Measurements from ENCODE around the gene CRHR1. TPM values are rescaled to one million over a fixed set of nuclear protein-coding genes. Genes with fewer than 3 reads are reported as not detected.
"Not testable (repeated sequence)": the region's sequence is repeated elsewhere in the genome, so short reads cannot be mapped to it uniquely, and the experiment has no call there.

CRHR1 gene
- total and polyA plus RNA-seq, 2 experiments from 2014 or later: not detected

DNA sequence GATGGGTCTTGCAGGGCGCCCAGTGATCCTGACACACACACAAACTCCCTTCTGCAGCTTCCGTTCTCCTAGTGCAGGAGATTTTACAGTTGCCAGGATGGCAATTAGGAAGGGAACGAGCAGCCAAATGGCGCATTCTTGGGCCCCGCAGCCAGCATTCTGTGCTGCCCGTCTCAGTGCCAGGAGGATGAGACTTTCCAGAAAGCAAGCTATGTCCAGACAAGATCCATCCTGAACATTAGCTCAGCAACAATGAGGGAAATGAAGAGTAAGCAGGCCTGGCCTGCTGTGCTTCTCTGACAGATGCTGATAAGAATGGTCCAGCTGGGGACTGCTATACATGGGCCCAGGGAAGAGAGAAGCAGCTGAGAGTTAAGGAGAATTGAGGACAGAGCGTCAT, 77.0 kb downstream of the CRHR1 start:
- Histone ChIP-seq H3K27me3 (replicated peaks; ENCODE audit: insufficient read depth) (peaks cover 10% of the 10 kb centered on the region; the same call in 1 of the 2 replicates), H2AFZ (no peak overlapping the region), H3K79me2 (ENCODE audit: insufficient read depth) (no peaks in the 10 kb centered on the region), H3K9ac (no peak overlapping the region), H3K36me3 (ENCODE audit: low read depth) (no peaks in the 10 kb centered on the region), H3K4me2 (ENCODE audit: unreplicated experiment) (no peak overlapping the region), H3K4me1 (ENCODE audit: insufficient read depth) (no peaks in the 10 kb centered on the region), H3K9me3 (ENCODE audit: low read depth) (no peaks in the 10 kb centered on the region), H4K20me1 (ENCODE audit: insufficient read depth) (no peaks in the 10 kb centered on the region), H3K4me3 (no peak overlapping the region), H3F3A (ENCODE audit: insufficient read depth) (no peaks in the 10 kb centered on the region), H3K27ac (no peak overlapping the region), H3K9me2 (ENCODE audit: insufficient read depth) (no peaks in the 10 kb centered on the region)
- in situ Hi-C loops (cut with MboI): no loop called here
- TF ChIP-seq EZH2phosphoT487 (IDR thresholded peaks at IDR 0.05; ENCODE audit: insufficient read depth, low read depth): no peak
- no peak for TF ChIP-seq EZH2 (IDR thresholded peaks at IDR 0.05; ENCODE audit: insufficient read depth, poor library complexity, severe bottlenecking)
- WGBS, 2 experiments (ENCODE audit: low coverage in 1 of 2, low lambda C conversion rate in 2 of 2, missing lambda C conversion rate in 2 of 2): 39 to 41% methylated on average over 7 of the region's 7 CpGs
- DNase-seq: no peak

- in situ Hi-C loops (cut with MboI); H2AFZ ChIP-seq: not testable (repeated sequence)
- 43 to 46% methylated on average over 9 of the region's 9 CpGs for WGBS, 2 experiments (ENCODE audit: low coverage in 1 of 2, low lambda C conversion rate in 2 of 2, missing lambda C conversion rate in 2 of 2)
Measured at GRCh38 chr17:45862127-45862526, 78.0 kb downstream of the CRHR1 start.

GRCh38 chr17:45863857-45864654, 79.9 kb downstream of the CRHR1 start:
- Histone ChIP-seq H3K27ac (no peak overlapping the region), H3K4me1 (ENCODE audit: insufficient read depth) (no peaks in the 10 kb centered on the region), H4K20me1 (ENCODE audit: insufficient read depth) (no peaks in the 10 kb centered on the region), H3K4me2 (ENCODE audit: unreplicated experiment) (no peak overlapping the region), H3K9me2 (ENCODE audit: insufficient read depth) (no peaks in the 10 kb centered on the region), H3F3A (ENCODE audit: insufficient read depth) (no peaks in the 10 kb centered on the region), H3K27me3 (replicated peaks; ENCODE audit: insufficient read depth) (peaks cover 16% of the 10 kb centered on the region), H3K9me3 (ENCODE audit: low read depth) (no peaks in the 10 kb centered on the region), H2AFZ (no peak overlapping the region), H3K9ac (no peak overlapping the region), H3K79me2 (ENCODE audit: insufficient read depth) (no peaks in the 10 kb centered on the region), H3K36me3 (ENCODE audit: low read depth) (no peaks in the 10 kb centered on the region), H3K4me3 (no peak overlapping the region)
- WGBS, 2 experiments (ENCODE audit: low coverage in 1 of 2, low lambda C conversion rate in 2 of 2, missing lambda C conversion rate in 2 of 2): 19% methylated on average over 6 of the region's 6 CpGs
- DNase-seq: no peak
- in situ Hi-C loops (cut with MboI): no loop called here
- TF ChIP-seq EZH2 (IDR thresholded peaks at IDR 0.05; ENCODE audit: insufficient read depth, poor library complexity, severe bottlenecking): no peak
- no peak for TF ChIP-seq EZH2phosphoT487 (IDR thresholded peaks at IDR 0.05; ENCODE audit: insufficient read depth, low read depth)

More at GRCh38 chr17:45862127-45862526, 78.0 kb downstream of the CRHR1 start:
- H3F3A ChIP-seq (ENCODE audit: insufficient read depth); DNase-seq; H3K36me3 ChIP-seq (ENCODE audit: low read depth); H3K9me2 ChIP-seq (ENCODE audit: insufficient read depth); H3K79me2 ChIP-seq (ENCODE audit: insufficient read depth); H3K9me3 ChIP-seq (ENCODE audit: low read depth); H3K4me2 ChIP-seq (ENCODE audit: unreplicated experiment); H4K20me1 ChIP-seq (ENCODE audit: insufficient read depth); H3K4me3 ChIP-seq; H3K27ac ChIP-seq; H3K9ac ChIP-seq; H3K4me1 ChIP-seq (ENCODE audit: insufficient read depth): not testable (repeated sequence)
- H3K27me3 ChIP-seq (replicated peaks; ENCODE audit: insufficient read depth): peaks cover 18% of the 10 kb centered on the region

- no peaks in the 10 kb centered on the region for H3F3A ChIP-seq (ENCODE audit: insufficient read depth)
- no peaks in the 10 kb centered on the region for H3K36me3 ChIP-seq (ENCODE audit: low read depth)
- no peaks in the 10 kb centered on the region for H4K20me1 ChIP-seq (ENCODE audit: insufficient read depth)
- in situ Hi-C loops (cut with MboI): no loop called here
- H3K4me2 ChIP-seq (ENCODE audit: unreplicated experiment): no peak overlapping the region
- DNase-seq: no peak
- no peaks in the 10 kb centered on the region for H3K9me2 ChIP-seq (ENCODE audit: insufficient read depth)
- no peaks in the 10 kb centered on the region for H3K4me1 ChIP-seq (ENCODE audit: insufficient read depth)
- TF ChIP-seq EZH2 (IDR thresholded peaks at IDR 0.05; ENCODE audit: insufficient read depth, poor library complexity, severe bottlenecking) (no peak), EZH2phosphoT487 (IDR thresholded peaks at IDR 0.05; ENCODE audit: insufficient read depth, low read depth) (no peak)
- H2AFZ ChIP-seq: no peak overlapping the region
- H3K27me3 ChIP-seq (replicated peaks; ENCODE audit: insufficient read depth): peaks cover 16% of the 10 kb centered on the region
- no peak overlapping the region for H3K9ac ChIP-seq
- H3K79me2 ChIP-seq (ENCODE audit: insufficient read depth): no peaks in the 10 kb centered on the region
- no peak overlapping the region for H3K27ac ChIP-seq
- 53 to 59% methylated on average over 6 of the region's 6 CpGs for WGBS, 2 experiments (ENCODE audit: low coverage in 1 of 2, low lambda C conversion rate in 2 of 2, missing lambda C conversion rate in 2 of 2)
- no peak overlapping the region for H3K4me3 ChIP-seq
- H3K9me3 ChIP-seq (ENCODE audit: low read depth): no peaks in the 10 kb centered on the region
Measured at GRCh38 chr17:45867171-45867570, 83.1 kb downstream of the CRHR1 start.

All from GM23248 (cell line).